Endodermal cell (in vitro differentiated cells): ENCODE measurements around the gene DOCK9. TPM values are rescaled to one million over a fixed set of nuclear protein-coding genes. Genes with fewer than 3 reads are reported as not detected.

ENCODE experiments used
- DNase-seq: peaks from one replicate; pipeline ENCODE4 v3.0.0-alpha.2; 2017
- H3K27ac ChIP-seq: 2 replicates; pipeline ENCODE4 v1.5.1; 2013; ENCODE audit warnings: mild to moderate bottlenecking, low read depth, low read length, moderate library complexity
- H3K27me3 ChIP-seq: 2 replicates; pipeline ENCODE4 v1.6.1; 2013; ENCODE audit warnings: mild to moderate bottlenecking, low read length, moderate library complexity; ENCODE audit not compliant: insufficient read depth, control insufficient read depth, poor library complexity, severe bottlenecking
- H3K36me3 ChIP-seq: 2 replicates; pipeline ENCODE4 v1.7.0; 2013; ENCODE audit warnings: mild to moderate bottlenecking, low read length, moderate library complexity; ENCODE audit not compliant: control insufficient read depth, insufficient read depth
- H3K4me1 ChIP-seq: one replicate; pipeline ENCODE4 v1.7.0; 2013; ENCODE audit warnings: low read length; ENCODE audit not compliant: control insufficient read depth, insufficient read depth
- H3K4me3 ChIP-seq: 2 replicates; pipeline ENCODE4 v1.5.1; 2013; ENCODE audit warnings: mild to moderate bottlenecking, low read length, moderate library complexity
- H3K9ac ChIP-seq: 2 replicates; pipeline ENCODE4 v1.6.1; 2013; ENCODE audit warnings: mild to moderate bottlenecking, low read length, moderate library complexity; ENCODE audit not compliant: poor library complexity, severe bottlenecking; ENCODE audit errors: extremely low read depth
- H3K9me3 ChIP-seq: 2 replicates; pipeline ENCODE4 v1.6.1; 2013; ENCODE audit warnings: mild to moderate bottlenecking, low read length, moderate library complexity; ENCODE audit not compliant: control insufficient read depth
- H3K27ac Mint-ChIP-seq: 2 replicates; pipeline ENCODE4 v1.8.0; 2020; ENCODE audit warnings: mixed read lengths
- H3K27me3 Mint-ChIP-seq: 2 replicates; pipeline ENCODE4 v1.8.0; 2021; ENCODE audit warnings: mild to moderate bottlenecking, mixed read lengths; ENCODE audit not compliant: insufficient read depth
- H3K36me3 Mint-ChIP-seq: 2 replicates; pipeline ENCODE4 v1.8.0; 2020; ENCODE audit warnings: low read depth, mixed read lengths
- H3K4me1 Mint-ChIP-seq: 2 replicates; pipeline ENCODE4 v1.8.0; 2020; ENCODE audit warnings: mixed read lengths
- H3K4me3 Mint-ChIP-seq: 2 replicates; pipeline ENCODE4 v1.8.0; 2020; ENCODE audit warnings: mild to moderate bottlenecking, moderate library complexity, mixed read lengths
- H3K9me3 Mint-ChIP-seq: 2 replicates; pipeline ENCODE4 v1.8.0; 2020; ENCODE audit warnings: mild to moderate bottlenecking, mixed read lengths
- CTCF ChIP-seq: fragments of 200-600 bp; sonication (generic); conservative IDR thresholded peaks from 2 replicates; pipeline ENCODE4 v1.5.0; 2021; ENCODE audit warnings: antibody characterized with exemption, mild to moderate bottlenecking
- WGBS, 2 experiments: methylation state at CpG; one replicate each; pipeline versions ENCODE4 v1.1.5 to v1.1.7; 2013; ENCODE audit warnings: missing lambda C conversion rate in 2 of 2, mixed read lengths in 1 of 2; ENCODE audit not compliant: insufficient coverage in 1 of 2, insufficient read length in 1 of 2; 5-methylcytosine and 5-hydroxymethylcytosine counted together
- total RNA-seq, 2 donors: library from RNA; stranded (reverse); fragmentation: NEBNext Ultra II Directional in 1 of 2; extraction: Animal tissue kit (Norgen Biotek cat#: 25700) in 1 of 2; gene quantifications; 2 replicates in 1 of 2; 3 replicates in 1 of 2; pipeline ENCODE4 v1.2.1, GENCODE V29; 2021

Gene DOCK9
- total RNA-seq, 2 donors from 2014 or later, result 15.6 to 22.5 TPM

GRCh38 chr13:98843482-98843877 is 134.4 kb downstream of the DOCK9 start:
- Histone ChIP-seq H3K4me1 (no peaks in the 10 kb centered on the region), H3K9ac (no peak overlapping the region), H3K27ac (no peak overlapping the region), H3K9me3 (no peaks in the 10 kb centered on the region), H3K36me3 (no peaks in the 10 kb centered on the region), H3K27me3 (no peaks in the 10 kb centered on the region), H3K4me3 (no peak overlapping the region)
- Mint-ChIP-seq H3K36me3 (no peaks in the 10 kb centered on the region), H3K4me1 (peaks cover 6% of the 10 kb centered on the region), H3K27me3 (no peaks in the 10 kb centered on the region), H3K9me3 (no peaks in the 10 kb centered on the region), H3K4me3 (no peak overlapping the region), H3K27ac (no peak overlapping the region)
- DNase-seq, result no peak
- no peak for TF ChIP-seq CTCF
- WGBS, 2 experiments, result 58 to 71% methylated on average over 3 of the region's 3 CpGs

GRCh38 chr13:98842858-98843481 is 134.9 kb downstream of the DOCK9 start:
- Mint-ChIP-seq H3K4me3 (no peak overlapping the region), H3K27ac (no peak overlapping the region), H3K36me3 (no peaks in the 10 kb centered on the region), H3K4me1 (peaks cover 5% of the 10 kb centered on the region), H3K9me3 (no peaks in the 10 kb centered on the region), H3K27me3 (no peaks in the 10 kb centered on the region)
- no peak overlapping the region for H3K4me3 ChIP-seq
- peak; percentile 92 for TF ChIP-seq CTCF
- H3K9me3 ChIP-seq, result no peaks in the 10 kb centered on the region
- no peaks in the 10 kb centered on the region for H3K4me1 ChIP-seq
- H3K36me3 ChIP-seq, result no peaks in the 10 kb centered on the region
- no peak overlapping the region for H3K9ac ChIP-seq
- H3K27me3 ChIP-seq, result no peaks in the 10 kb centered on the region
- no peak overlapping the region for H3K27ac ChIP-seq
- WGBS, 2 experiments, result 35 to 42% methylated on average over 4 to 5 of the region's 5 CpGs
- DNase-seq, result peak; percentile 92

GRCh38 chr13:98842070-98842469 is 135.8 kb downstream of the DOCK9 start:
- H3K4me1 ChIP-seq, result no peaks in the 10 kb centered on the region
- no peaks in the 10 kb centered on the region for H3K27me3 Mint-ChIP-seq
- no peaks in the 10 kb centered on the region for H3K9me3 Mint-ChIP-seq
- H3K27me3 ChIP-seq, result no peaks in the 10 kb centered on the region
- H3K9ac ChIP-seq, result no peak overlapping the region
- WGBS, 2 experiments, result 82 to 85% methylated on average over 2 of the region's 2 CpGs
- H3K4me1 Mint-ChIP-seq, result peaks cover 1% of the 10 kb centered on the region
- H3K4me3 Mint-ChIP-seq, result no peak overlapping the region
- H3K36me3 Mint-ChIP-seq, result no peaks in the 10 kb centered on the region
- DNase-seq, result no peak
- H3K4me3 ChIP-seq, result no peak overlapping the region
- no peaks in the 10 kb centered on the region for H3K36me3 ChIP-seq
- no peak overlapping the region for H3K27ac Mint-ChIP-seq
- H3K27ac ChIP-seq, result no peak overlapping the region
- H3K9me3 ChIP-seq, result no peaks in the 10 kb centered on the region
- no peak for TF ChIP-seq CTCF
